ENCODE data around the gene PLEKHG3. TPM values are rescaled to one million over a fixed set of nuclear protein-coding genes. Genes with fewer than 3 reads are reported as not detected.

PLEKHG3 gene
- total RNA-seq, 1 experiment from 2014 or later = 75.3 TPM

- TF ChIP-seq KAT7 (CRISPR knock-in tag; IDR thresholded peaks at IDR 0.05; ENCODE audit: borderline replicate concordance) = no peak
- no peak for TF ChIP-seq SOX15 (CRISPR knock-in tag; IDR thresholded peaks at IDR 0.05)
- no peak for TF ChIP-seq ZNF512 (CRISPR knock-in tag; IDR thresholded peaks at IDR 0.05; ENCODE audit: borderline replicate concordance)
These were observed 75.2 kb downstream of the PLEKHG3 start (continued) for GRCh38 chr14:64779472-64779871.

- H3K4me3 Mint-ChIP-seq = no peak overlapping the region
- DNase-seq (ENCODE audit: low spot score) (no peak), ATAC-seq (no peak)
- H3K36me3 Mint-ChIP-seq = no peaks in the 10 kb centered on the region
- no peaks in the 10 kb centered on the region for H3K4me1 Mint-ChIP-seq
- H3K27me3 Mint-ChIP-seq (ENCODE audit: low read depth) = no peaks in the 10 kb centered on the region
- TF ChIP-seq USF2 (CRISPR knock-in tag; IDR thresholded peaks at IDR 0.05) (no peak), HMGXB4 (CRISPR knock-in tag; IDR thresholded peaks at IDR 0.05) (no peak), JUN (CRISPR knock-in tag; IDR thresholded peaks at IDR 0.05) (no peak), ZNF532 (CRISPR knock-in tag; IDR thresholded peaks at IDR 0.05; ENCODE audit: borderline replicate concordance) (no peak), MYBL2 (CRISPR knock-in tag; IDR thresholded peaks at IDR 0.05) (no peak), CREM (CRISPR knock-in tag; IDR thresholded peaks at IDR 0.05) (no peak), GRHL2 (CRISPR knock-in tag; IDR thresholded peaks at IDR 0.05; ENCODE audit: insufficient replicate concordance, severe bottlenecking) (no peak)
- CTCF ChIA-PET = interaction anchor here (0.6 to 2.1 kb wide), 6 partner anchors 10 to 194 kb away, joined by 3 to 10 read pairs (median 3); no protein-coding TSS in a partner anchor
- no peak overlapping the region for H3K27ac Mint-ChIP-seq
- POLR2A ChIA-PET = no interaction called here
- H3K9me3 Mint-ChIP-seq = no peaks in the 10 kb centered on the region
These were observed 78.0 kb downstream of the PLEKHG3 start for GRCh38 chr14:64782196-64782595.

- Mint-ChIP-seq H3K27ac (no peak overlapping the region), H3K36me3 (no peaks in the 10 kb centered on the region), H3K27me3 (ENCODE audit: low read depth) (no peaks in the 10 kb centered on the region), H3K4me1 (no peaks in the 10 kb centered on the region), H3K4me3 (no peak overlapping the region), H3K9me3 (no peaks in the 10 kb centered on the region)
- CTCF ChIA-PET = interaction anchor here (0.9 to 1.5 kb wide), 2 partner anchors 18 to 39 kb away, joined by 3 read pairs; no protein-coding TSS in a partner anchor
- DNase-seq (ENCODE audit: low spot score) = no peak
- no peak for ATAC-seq
- POLR2A ChIA-PET = no interaction called here
- no peak for TF ChIP-seq E2F1 (CRISPR knock-in tag; IDR thresholded peaks at IDR 0.05)
- no peak for TF ChIP-seq USF2 (CRISPR knock-in tag; IDR thresholded peaks at IDR 0.05)
- TF ChIP-seq GABPB1 (CRISPR knock-in tag; IDR thresholded peaks at IDR 0.05) = no peak
- no peak for TF ChIP-seq ATF1 (CRISPR knock-in tag; IDR thresholded peaks at IDR 0.05)
- no peak for TF ChIP-seq TCF7 (CRISPR knock-in tag; IDR thresholded peaks at IDR 0.05; ENCODE audit: low read depth)
- no peak for TF ChIP-seq NR1H2 (CRISPR knock-in tag; IDR thresholded peaks at IDR 0.05)
- no peak for TF ChIP-seq ETV6 (CRISPR knock-in tag; IDR thresholded peaks at IDR 0.05)
- TF ChIP-seq NFYB (CRISPR knock-in tag; conservative IDR thresholded peaks at IDR 0.05; ENCODE audit: low read depth) = no peak
- no peak for TF ChIP-seq CTCF (IDR thresholded peaks at IDR 0.05)
- no peak for TF ChIP-seq ZNF219 (CRISPR knock-in tag; IDR thresholded peaks at IDR 0.05; ENCODE audit: borderline replicate concordance)
- TF ChIP-seq ZSCAN18 (CRISPR knock-in tag; IDR thresholded peaks at IDR 0.05) = no peak
These were observed 79.8 kb downstream of the PLEKHG3 start for GRCh38 chr14:64784006-64784405.

Data from WTC11 (cell line).